Panc1 (cell line): ENCODE measurements around the gene LIMCH1.

Source experiments
- CTCF ChIP-seq: fragments of 450-650 bp; IDR thresholded peaks from 2 replicates; pipeline ENCODE4 v1.5.1; 2017; ENCODE audit warnings: mild to moderate bottlenecking
- POLR2AphosphoS5 ChIP-seq: IDR thresholded peaks from 2 replicates; pipeline ENCODE4 v1.6.1; 2012; ENCODE audit warnings: mild to moderate bottlenecking, low read depth, low read length, moderate library complexity
- REST ChIP-seq, 2 experiments: IDR thresholded peaks; 2 replicates each; pipeline ENCODE4 v1.6.1; 2011 to 2012; ENCODE audit warnings: low read depth in 2 of 2, control low read depth in 1 of 2, low read length in 1 of 2, mild to moderate bottlenecking in 1 of 2, moderate library complexity in 1 of 2; ENCODE audit not compliant: insufficient read depth in 1 of 2
- TCF7L2 ChIP-seq: IDR thresholded peaks from 2 replicates; pipeline ENCODE4 v1.6.1; 2011; ENCODE audit warnings: mild to moderate bottlenecking, low read depth, low read length, inconsistent platforms

- TF ChIP-seq CTCF: no peak
- TF ChIP-seq REST (IDR thresholded peaks at IDR 0.05; ENCODE audit: insufficient read depth in 1 of 2, low read depth in 2 of 2, low read length in 1 of 2): no peak
- no peak for TF ChIP-seq POLR2AphosphoS5
- TF ChIP-seq TCF7L2: no peak
These were observed 150.0 kb downstream of the LIMCH1 start for GRCh38 chr4:41687971-41688370.
